GM21717 (cell line): ENCODE data around the gene BMF.

Experiments
- ATAC-seq: cut with Tn5 transposase; IDR thresholded peaks from one replicate; pipeline ENCODE4 v1.9.1; 2021; ENCODE audit warnings: mild to moderate bottlenecking, moderate library complexity; ENCODE audit not compliant: unreplicated experiment

BMF gene

DNA sequence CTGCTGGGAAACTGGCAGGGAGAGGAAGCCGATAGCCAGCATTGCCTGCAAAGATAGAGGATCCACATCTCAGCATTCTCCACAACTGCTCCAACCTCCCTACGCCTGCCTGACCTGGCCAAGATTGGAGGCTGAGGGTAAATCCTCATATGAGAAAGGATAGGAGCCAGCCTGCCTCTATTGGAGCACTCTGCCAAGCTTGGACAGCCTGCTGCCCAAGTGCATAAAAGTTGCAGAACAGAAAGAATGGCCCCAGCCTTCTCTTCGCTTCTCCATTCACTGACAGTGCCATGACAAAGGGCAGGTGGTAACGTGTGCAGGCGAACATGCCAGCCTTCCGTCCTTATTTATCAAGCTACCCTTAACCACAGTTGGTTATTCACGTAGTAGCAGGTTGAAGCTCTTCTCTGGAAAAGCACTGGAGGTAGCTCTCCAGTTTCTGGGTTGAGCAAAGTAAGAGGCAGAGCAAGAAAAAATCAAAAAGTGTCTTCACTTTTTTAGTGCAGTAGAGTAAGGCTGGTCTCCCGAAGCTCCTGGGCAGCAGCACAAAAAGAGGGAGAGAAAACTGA, 4.3 kb downstream of the BMF start:
- no peak for ATAC-seq

DNA sequence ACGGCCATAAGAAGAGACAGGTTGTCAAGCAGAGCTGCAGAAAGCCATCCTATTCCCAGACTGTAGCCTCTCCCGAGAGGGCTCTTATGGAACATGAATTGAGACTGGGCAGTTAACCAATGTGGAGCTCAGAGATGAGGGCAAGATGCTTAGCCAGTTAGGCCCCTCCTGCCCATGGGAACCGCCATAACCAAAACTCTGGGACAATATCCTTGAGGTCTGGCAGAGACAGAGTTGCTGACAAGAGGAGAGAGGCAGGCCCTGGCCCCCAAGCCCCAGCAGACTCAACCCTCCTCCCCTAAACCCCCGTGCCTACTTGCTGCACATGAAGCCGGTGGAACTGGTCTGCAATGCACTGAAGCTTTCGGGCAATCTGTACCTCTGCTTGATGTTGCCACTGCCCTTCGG, 4.8 kb downstream of the BMF start:
- no peak for ATAC-seq

DNA sequence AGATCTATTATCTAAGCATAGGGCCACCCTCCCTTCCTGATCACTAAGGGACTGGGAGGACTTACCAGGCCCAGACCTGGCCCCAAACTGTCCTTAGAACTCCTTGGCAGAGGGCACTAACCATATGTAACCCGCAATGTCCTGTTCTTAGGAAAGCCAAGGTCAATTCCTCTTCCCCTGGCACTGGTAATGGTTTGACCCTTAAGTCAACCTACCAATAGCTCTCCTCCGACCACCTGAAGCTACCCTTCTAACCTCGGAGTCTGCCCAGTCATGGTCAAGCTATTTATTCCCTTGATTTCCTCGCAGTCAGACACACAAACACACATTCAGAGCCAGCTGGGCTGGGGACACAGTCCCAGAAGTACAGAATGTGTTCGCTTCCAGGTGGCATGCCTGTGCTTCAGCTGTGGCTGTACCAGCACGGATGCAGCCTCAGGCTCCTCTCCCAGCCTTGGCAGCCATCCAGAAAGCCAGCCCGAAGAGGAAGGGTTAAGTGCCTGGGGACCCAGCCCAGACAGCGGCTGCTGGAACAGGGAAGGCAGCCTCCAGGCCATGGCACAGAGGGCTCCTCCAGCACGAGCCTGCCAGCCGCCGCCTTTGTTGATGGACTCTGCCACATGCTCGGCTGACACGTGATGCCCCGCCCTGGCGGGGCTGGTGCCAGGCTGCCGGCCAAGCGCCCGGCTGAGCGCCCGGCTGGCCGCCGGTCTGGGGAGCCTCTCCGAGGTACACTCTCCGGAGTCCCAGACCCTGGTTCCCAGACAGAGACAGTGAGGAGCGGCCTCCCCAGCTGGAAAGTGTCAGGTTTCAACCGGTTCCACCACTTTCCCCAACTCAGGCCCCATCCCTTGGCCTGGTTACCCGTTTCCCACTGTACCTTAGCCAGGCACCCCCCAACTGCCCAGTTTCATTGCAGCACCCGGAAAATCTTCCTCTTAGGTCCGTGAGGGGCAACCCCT, 5.5 kb downstream of the BMF start:
- ATAC-seq = no peak

DNA sequence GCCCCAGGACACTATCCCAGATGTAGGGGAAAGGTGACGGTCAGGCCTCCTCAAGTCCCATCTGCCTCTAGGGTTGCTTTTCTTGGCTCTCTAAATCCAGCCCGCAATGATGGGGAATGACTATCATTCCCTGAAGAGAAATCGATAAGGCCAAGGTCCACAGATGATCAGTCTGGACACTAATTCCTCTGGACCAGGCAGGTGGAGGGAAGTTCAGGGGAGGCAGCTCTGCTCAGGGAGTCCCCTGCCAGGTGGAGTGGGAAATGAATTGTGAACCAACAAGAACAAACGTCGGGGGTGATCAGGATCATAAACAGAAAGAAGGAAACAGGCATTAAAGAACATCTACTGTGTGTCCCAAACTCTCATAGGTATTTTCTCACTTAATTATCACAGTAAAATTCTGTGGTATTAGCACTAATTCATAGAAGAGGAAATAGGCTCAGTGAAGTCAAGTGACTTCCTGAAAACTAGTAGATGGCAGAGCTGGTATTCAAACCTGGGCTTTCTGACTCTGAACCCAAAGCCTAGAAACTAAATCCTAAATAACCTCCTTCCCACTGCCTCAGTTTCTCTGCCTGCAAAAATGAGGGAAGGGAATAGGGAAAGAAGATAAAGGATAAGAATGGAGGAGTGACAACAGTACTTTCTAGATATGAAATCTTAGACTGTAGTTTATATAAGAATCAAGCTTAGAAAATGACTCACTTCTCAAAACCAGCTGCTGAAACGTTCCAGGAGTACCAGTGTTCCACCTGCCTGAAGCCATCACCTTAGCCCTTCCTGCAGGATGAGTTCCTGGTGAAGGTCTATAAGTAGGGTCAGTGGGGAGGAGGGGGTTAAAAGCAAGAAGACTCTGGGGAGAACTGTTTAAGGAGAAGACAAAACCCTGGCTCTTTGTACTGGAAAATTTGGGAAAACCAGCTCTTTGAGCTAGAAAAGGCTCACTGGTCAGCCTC, 7.5 kb downstream of the BMF start:
- no peak for ATAC-seq

DNA sequence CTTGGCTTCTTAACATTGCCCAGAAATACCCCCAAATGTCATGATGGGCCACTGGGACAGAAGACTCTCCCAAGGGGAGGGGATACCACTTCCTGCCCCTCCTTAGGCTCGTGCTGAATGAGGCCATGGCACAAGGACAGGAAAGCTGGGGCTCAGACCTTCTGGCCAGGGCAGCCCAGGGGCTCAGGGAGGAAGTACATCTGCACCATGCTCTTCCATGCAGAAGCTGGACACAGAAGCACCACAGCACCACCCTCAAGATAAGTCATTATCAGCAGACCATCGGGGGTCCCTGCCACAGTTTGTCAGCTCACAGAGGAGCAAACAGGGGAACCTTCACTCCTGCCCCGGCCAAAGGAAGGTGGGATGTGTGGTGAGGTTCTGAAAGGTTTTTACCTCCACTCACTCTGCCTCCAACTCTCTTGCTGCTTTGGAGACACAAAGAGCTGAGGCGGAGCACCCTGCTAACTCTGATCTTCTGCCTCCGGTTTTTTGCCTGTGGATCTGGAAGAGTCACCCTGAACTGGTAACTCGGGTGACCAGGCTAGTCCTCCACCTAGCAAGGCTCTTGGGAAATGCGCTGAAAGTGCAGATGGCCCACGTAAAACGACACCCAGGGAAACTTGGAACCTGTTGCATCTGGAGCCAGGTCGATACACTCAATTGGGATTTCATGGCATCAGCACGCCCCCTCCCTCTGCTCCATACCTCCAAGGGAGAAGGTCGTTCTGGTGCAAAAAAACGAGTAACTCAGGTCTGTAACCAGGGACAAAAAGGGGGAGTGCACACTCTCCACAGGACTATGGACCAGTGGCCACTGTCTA, 8.3 kb downstream of the BMF start:
- ATAC-seq = no peak

DNA sequence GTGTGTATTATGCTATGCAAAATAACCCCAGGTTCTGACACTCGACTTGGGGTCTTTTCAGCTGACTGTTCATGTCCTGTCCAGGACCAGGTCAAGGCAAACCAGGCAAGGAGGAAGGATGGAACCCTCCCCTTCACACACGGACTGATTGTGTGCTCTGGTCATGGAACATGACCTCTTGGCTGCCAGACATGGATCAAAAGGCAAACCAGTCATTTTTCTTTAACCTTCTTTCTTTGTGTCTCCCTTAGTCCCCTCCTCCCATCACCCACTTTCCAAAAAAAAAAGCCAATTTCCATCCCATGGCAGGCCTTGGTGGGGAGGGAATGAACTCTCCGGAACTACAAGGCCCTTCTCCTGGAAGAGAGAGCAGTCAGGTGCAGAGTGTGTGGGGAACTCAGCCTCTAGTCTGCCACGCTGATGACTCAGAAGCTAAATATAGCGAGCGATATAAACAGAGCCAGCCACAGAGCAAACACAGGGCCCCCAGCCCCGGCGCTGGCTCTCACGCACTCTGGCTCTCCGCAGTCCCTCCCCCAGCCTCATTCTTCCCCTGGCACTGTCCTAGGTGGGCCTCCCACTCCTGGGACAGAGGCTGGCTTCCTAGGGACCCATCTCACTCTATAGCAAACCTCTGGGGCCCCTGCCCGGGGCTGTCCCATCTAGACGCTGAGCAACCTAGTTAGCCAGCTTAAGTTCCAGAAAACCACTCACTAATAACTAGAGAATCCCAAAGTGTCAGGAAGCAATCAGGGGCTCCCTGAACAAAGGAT, 10.0 kb downstream of the BMF start:
- ATAC-seq = peak; percentile 71

DNA sequence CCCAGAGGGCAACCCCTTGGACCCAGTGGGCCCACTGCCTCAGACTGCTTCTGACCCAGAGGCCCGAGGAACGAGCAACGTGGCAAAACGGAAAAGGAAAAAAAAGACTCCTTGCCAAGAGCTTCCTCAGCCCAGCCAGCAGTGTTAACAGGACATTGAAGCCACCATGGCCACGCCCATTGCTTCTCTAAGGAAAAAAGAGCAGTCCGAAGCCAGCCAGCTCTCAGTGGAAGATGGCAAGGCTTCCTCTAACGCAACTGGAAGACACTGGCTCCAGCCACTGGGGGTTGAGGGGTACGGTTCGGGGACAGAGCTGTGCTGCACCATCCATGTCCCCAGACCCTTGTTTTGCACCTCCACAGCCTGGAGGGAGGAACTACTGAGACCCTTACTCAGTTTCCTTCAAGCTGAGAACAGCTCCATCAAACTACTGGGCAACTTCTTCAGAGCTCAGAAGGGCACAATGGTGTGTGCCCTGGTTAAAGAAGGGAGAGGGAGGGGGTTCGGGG, 10.7 kb downstream of the BMF start:
- ATAC-seq = no peak

DNA sequence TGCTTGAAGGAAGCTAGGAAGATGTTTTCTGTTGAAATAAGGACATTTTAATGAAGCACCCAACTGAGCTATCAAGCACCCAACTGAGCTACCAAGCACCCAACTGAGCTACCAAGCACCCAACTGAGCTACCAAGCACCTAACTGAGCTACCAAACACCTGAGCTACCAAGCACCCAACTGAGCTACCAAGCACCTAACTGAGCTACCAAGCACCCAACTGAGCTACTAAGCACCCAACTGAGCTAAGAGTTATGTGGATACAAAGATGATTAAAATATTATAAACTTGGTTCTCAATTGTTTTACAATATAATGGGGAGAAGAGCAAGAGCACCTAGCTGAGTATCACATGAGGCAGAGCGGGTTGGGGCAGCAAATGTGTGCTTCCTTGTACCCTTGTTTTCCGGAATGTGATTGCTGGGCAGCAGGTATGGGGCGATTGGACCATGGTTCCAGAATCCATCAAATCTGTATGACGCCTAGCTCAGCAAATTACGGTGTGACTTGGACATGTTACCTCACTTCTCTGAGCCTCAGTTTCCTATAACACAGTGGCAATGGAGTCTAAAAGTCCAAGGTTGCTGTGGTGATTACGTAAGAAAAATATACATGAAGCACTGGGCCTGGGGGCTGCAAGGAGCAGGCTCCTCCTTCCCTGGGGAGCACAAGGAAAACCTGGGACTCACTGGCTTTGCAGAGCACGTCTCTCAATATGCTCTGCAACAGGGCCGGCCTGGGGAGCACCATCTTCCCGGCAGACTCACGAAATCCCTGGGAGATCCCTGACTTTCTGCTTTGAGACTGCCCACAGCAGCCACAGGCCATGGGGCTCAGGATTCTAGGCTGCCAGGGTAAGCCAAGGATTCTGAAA, 11.3 kb downstream of the BMF start:
- no peak for ATAC-seq

DNA sequence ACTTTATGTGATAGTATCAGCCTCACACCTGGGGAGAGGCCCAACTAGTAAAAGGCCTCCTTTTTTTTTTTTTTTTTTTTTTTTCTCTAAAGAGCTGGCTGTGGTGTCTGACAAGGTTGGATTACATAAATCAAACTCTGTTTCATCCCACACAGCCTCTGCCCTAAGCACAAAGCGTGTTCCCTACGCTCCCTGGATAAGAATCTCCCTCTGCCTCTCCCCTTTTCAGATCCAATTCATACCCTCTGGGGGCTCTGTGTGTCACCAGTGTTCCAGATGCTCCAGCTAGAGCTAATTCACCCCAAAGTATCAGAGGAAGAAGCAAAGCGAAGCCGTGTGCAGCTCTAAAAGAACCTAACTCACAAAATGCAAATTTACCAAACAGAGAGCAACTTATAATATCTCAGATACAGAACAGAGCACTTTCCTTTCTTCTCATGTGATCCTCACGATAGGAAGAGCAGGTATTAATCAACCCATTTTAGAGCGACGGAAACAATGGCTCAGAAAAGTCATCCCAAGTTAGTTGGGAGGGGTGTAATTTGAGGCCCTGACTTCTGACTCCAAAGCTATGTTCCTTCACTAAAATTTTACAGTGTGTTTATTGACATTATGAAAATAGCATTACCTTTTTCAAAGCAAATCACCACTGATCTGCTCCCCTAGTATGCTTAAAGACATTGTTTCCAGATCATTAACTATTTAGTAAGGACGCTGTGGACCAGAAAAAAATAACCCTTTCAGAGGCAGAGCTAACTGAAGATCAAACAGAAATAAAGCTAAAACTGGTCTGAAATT, 12.4 kb downstream of the BMF start:
- ATAC-seq = peak; percentile 26

DNA sequence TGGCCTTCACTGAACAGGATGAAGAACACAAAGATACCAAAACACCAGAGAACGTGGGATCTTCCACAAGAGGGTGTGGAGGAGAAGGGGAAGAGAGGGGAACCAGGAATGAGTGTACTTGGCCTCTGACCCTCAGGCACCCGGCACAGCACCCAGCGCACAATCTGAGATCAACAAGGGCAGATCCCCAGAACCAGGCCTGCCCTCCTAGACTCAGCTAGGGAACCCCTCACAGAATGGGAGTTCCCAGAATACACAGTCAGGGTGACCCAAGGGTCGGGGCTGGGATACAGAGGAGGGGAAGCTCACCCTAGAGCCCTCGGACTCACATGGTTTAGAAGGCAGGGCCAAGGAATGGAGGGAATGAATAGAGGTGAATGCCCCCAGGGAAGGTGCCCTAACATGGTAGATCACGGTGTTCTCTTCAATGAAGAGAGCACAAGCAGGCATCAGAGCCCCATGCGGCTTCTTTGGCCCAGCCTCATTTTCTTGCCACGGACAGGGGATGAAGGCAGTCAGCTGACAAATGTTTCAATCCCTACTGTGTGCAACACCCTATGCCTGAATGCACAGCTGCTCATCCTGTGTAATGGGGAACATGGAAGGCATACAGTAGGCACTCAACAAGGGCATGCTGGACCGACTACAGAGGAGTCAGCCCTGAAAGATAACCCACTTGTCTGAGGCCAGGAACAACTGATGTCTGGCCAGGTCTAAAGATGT, 13.1 kb downstream of the BMF start:
- no peak for ATAC-seq

DNA sequence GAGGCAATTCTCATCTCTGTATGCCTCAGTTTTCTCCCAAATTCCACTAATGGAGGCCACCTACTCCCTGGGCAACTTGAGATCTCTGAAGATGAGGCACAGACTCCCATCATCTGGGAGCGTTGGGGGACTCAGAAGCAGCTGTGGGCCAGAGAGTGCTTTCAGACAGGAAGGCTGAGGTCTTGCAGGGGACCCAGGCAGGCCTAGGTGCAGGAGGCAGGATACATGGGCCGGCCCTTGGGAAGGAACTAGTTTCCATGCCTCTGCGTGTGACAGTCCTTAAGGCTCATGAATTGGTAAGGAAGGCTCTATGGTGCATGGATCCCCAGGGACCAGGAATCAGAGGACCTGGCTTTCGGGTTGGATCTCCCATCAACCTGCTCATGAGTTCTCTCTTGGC, 14.5 kb downstream of the BMF start:
- ATAC-seq = no peak

DNA sequence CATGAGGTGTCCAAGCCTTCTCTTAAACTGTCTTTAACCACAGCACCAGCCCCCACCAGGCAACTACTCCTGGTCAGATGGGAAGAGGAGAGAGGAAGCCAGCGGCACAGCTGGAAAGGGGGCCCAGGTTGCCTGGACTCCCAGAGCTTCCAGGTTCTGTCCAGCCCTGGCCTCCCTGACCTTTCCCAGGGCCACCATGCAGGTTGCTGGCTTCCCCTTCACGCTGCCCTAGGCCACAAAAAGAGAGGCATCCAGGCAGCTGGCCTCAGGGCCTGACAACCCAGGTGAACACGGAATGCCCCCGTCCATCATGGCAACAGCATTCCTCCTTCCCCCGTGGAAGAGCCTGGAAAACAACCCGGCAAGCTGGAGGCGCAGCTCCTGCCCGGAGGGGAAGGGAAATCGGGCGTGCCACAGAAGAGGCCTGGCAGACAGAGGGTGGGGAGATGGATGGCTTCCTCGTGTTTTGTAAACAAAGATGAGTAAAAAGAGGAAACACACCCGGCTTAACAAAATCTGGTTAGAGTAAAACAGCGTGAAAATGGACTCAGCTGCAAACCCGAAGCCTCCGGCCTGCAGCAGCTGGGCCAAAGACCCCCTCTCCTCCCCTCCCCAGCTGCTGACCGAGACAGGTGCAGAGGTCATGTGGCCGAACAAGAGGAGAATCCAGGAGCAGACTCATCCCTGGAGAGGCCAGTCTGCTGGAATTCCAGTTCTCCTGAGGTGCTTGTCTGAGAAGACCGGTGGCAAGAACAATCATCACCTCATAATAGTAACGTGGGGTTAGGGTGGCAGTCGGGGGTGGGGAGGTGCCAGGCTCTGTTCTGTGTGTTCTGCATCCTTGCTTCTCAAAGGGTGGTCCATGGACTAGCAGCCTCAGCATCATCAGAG, 15.5 kb downstream of the BMF start:
- no peak for ATAC-seq

DNA sequence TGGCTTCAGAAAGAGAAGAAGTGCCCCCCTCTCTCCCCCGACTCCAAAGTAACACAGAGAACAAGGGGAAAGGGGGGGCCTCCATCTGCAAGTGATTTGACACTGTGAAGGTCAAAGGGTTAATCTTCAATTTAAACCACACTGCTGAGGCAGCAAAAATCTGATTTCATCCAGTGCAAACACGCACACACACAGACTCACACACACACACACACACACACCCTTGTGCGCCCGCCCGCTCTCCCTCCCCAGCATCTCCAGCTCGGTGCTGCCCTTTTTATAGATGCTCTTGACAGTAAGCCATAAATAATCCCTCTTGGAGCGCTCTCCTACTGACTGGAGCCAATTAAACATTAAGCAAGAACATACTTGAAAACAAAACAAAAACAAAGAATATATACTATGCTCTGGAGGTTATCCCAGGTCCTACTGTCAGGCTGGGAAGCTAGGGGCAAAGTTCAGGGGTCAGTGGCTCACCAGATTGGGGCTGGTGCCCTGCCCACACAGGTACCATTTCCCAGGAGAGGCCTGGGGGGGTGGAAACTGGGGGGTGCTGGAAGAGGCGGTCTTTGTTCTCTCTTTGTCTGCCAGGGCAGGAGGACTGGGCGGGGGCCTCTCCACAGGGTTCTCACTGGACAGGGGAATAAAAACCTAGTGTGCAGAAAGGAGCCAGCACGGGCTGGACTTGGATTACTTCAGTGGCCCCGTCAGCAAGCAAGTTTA, 16.3 kb downstream of the BMF start:
- no peak for ATAC-seq

DNA sequence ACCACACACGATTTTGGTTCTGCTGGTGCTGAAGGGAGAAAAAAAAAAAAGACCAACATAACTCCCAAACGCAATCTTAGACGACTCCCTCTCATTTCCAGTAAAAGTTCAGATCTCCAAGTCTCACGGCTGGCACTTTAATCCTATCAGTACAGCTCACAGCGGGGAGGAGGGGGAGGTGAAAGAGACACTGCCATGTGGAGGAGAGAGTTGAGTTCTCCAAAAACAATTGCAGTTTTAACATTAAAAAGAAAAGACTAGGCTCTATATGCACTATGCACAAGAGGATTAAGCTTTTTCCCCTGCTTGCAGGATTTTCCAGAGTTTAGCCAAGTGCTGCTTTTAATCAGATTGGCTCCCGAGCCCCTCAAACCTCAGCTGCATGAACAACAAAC, 16.8 kb downstream of the BMF start:
- no peak for ATAC-seq

DNA sequence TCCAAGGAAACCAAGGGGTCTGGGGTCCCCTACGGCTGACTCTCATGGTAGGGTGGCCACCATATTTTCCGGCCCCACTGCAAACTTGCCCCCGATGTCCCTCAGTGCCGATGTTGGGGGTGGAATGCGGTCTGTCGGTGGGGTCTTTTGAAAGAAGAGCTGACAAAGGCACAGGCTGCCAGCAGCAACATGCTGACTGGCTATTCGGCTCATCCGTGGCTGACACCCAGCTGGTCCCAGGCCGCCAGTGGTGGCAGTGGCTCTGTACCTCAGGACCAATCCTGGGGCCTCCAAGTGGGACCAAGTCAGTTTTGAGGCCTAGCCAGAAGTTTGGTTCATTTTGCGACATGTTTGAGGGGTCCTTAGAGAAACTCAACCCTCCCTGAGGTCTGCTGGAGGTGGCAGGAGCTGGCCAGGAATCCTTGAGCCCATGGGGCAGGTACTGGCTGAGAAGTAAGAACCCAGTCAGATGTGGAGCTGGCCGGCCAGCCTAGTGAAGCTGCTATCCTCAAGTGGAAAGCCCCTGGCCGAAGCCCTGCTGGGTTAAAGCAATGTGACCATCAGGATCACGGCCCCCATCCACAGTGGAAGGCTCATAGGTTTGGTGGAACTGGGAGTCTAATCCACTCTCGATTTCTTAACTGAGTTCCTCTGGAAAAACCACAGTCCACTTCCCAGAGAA, 17.8 kb downstream of the BMF start:
- no peak for ATAC-seq
